Nephron progenitor cell (in vitro differentiated cells): ENCODE data around the gene PCDHGB7.

Experiments used
- DNase-seq: peaks from one replicate; pipeline ENCODE4 v3.0.0; 2021
- H3K27ac Mint-ChIP-seq: 2 replicates; pipeline ENCODE4 v1.8.0; 2021; ENCODE audit warnings: mild to moderate bottlenecking, moderate library complexity, mixed read lengths
- H3K27me3 Mint-ChIP-seq: 2 replicates; pipeline ENCODE4 v1.8.0; 2021; ENCODE audit warnings: mild to moderate bottlenecking, low read depth, mixed read lengths; ENCODE audit not compliant: poor library complexity
- H3K36me3 Mint-ChIP-seq: 2 replicates; pipeline ENCODE4 v1.8.0; 2021; ENCODE audit warnings: low read depth, mixed read lengths
- H3K4me1 Mint-ChIP-seq: 2 replicates; pipeline ENCODE4 v1.8.0; 2021; ENCODE audit warnings: mixed read lengths
- H3K4me3 Mint-ChIP-seq: 2 replicates; pipeline ENCODE4 v1.8.0; 2021; ENCODE audit warnings: mild to moderate bottlenecking, moderate library complexity, mixed read lengths
- H3K9me3 Mint-ChIP-seq: 2 replicates; pipeline ENCODE4 v1.8.0; 2021; ENCODE audit warnings: mild to moderate bottlenecking, moderate library complexity, mixed read lengths
- TF ChIP-seq, protein P1 (sequence below): fragments of 200-600 bp; sonication (generic); IDR thresholded peaks from 2 replicates; pipeline ENCODE4 v1.5.0; 2021; ENCODE audit warnings: antibody characterized with exemption

PCDHGB7 gene

DNA sequence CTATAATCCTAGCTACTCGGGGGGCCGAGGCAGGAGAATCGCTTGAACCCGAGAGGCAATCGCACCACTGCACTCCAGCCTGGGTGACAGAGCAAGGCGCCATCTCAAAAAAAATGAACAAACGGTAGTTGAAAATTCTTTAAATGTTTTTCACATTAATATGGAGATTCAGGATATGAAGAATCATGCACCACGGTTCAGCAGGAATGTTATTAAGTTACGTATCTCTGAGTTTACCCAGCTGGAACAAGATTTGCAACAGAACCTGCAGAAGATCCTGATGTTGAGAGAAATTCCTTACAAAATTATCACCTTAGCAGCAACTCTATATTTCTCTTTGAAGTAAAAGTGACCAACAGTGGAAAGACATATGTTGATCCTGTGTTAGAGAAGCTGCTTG, 22.9 kb downstream of the PCDHGB7 start:
- no peak for DNase-seq
- H3K4me1 Mint-ChIP-seq: no peaks in the 10 kb centered on the region
- TF ChIP-seq, protein P1, sequence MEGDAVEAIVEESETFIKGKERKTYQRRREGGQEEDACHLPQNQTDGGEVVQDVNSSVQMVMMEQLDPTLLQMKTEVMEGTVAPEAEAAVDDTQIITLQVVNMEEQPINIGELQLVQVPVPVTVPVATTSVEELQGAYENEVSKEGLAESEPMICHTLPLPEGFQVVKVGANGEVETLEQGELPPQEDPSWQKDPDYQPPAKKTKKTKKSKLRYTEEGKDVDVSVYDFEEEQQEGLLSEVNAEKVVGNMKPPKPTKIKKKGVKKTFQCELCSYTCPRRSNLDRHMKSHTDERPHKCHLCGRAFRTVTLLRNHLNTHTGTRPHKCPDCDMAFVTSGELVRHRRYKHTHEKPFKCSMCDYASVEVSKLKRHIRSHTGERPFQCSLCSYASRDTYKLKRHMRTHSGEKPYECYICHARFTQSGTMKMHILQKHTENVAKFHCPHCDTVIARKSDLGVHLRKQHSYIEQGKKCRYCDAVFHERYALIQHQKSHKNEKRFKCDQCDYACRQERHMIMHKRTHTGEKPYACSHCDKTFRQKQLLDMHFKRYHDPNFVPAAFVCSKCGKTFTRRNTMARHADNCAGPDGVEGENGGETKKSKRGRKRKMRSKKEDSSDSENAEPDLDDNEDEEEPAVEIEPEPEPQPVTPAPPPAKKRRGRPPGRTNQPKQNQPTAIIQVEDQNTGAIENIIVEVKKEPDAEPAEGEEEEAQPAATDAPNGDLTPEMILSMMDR: no peak
- no peak overlapping the region for H3K4me3 Mint-ChIP-seq
- no peaks in the 10 kb centered on the region for H3K27me3 Mint-ChIP-seq
- H3K27ac Mint-ChIP-seq: no peak overlapping the region
- peaks cover 92% of the 10 kb centered on the region for H3K36me3 Mint-ChIP-seq
- peaks cover 89% of the 10 kb centered on the region for H3K9me3 Mint-ChIP-seq

DNA sequence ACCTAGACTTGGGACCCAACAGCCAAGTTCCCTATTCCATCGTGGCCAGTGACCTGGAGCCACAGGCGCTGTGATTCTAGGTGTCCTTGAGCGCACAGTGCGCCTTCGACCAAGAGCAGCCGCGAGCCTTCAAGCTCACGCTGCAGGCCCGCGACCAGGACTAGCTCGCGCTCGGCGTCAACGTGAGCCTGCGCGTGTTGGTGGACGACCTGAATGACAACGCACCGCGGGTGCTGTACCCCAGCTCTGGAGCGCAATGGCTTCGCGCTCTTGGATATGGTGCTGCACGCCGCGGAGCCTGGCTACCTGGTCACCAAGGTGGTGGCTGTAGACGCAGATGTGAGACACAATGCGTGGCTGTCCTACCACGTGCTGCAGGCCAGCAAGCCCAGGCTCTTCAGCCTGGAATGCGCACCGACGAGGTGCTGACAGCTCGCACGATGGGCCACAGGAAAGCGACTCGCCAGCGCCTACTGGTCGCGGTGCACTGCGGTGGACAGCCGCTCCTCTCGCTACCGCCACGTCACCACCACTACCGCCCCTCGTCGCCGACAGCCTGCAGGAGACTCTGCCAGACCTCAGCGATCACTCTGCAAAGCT, 24.2 kb downstream of the PCDHGB7 start:
- H3K4me3 Mint-ChIP-seq: no peak overlapping the region
- peaks cover 92% of the 10 kb centered on the region for H3K36me3 Mint-ChIP-seq
- no peaks in the 10 kb centered on the region for H3K27me3 Mint-ChIP-seq
- TF ChIP-seq, protein P1: no peak
- no peak for DNase-seq
- peaks cover 89% of the 10 kb centered on the region for H3K9me3 Mint-ChIP-seq
- no peaks in the 10 kb centered on the region for H3K4me1 Mint-ChIP-seq
- H3K27ac Mint-ChIP-seq: no peak overlapping the region

DNA sequence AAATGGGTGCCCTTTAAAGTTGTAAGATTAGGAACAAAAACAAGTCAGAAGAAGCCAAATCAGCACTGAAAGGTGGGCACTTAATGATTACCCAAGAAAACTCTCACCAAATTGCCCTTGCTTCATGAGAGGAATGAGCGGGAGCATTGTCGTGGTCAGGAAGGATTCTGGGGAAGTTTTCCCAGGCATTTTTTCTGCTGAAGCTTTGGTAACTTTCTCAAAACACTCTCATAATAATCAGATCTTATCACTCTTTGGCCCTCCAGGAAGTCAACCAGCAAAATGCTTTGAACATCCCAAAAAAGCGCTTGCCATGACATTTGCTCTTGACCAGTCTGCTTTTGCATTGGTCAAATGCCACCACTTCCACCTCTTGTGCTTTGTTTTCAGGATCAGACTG, 47.9 kb downstream of the PCDHGB7 start:
- Mint-ChIP-seq H3K36me3 (peaks cover 49% of the 10 kb centered on the region), H3K4me1 (no peaks in the 10 kb centered on the region), H3K27me3 (no peaks in the 10 kb centered on the region), H3K9me3 (peaks cover 20% of the 10 kb centered on the region), H3K27ac (peak overlapping the region; percentile 25), H3K4me3 (no peak overlapping the region)
- TF ChIP-seq, protein P1: no peak
- DNase-seq: no peak
